HG03342 (cell line): ENCODE results near the gene PPP2CA.
A peak's percentile ranks its signal among the peaks of the same experiment; 100 is the strongest.
"Not testable (repeated sequence)": the region's sequence is repeated elsewhere in the genome, so short reads cannot be mapped to it uniquely, and the experiment has no call there.

Source experiments
- ATAC-seq: cut with Tn5 transposase; IDR thresholded peaks from one replicate; pipeline ENCODE4 v1.9.1; 2021; ENCODE audit warnings: mild to moderate bottlenecking, moderate library complexity; ENCODE audit not compliant: unreplicated experiment

Gene PPP2CA

DNA sequence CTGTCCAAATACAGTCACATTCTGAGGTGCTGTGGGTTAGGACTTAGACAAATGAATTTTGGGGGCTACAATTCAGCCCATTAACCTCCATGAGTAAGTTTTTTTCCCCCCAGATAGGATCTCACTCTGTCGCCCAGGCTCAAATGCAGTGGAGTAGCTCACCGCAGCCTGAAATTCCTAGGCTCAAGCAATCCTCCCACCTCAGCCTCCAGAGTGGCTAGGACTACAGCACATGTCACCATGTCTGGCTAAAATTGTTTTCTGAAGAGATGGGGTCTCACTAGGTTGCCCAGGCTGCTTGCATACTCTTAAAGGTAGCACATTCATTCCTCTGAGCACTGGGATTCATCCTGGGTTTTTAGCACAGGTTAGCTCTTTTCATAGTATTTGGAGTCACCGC lies 22.2 kb downstream of the PPP2CA start:
- ATAC-seq: no peak

DNA sequence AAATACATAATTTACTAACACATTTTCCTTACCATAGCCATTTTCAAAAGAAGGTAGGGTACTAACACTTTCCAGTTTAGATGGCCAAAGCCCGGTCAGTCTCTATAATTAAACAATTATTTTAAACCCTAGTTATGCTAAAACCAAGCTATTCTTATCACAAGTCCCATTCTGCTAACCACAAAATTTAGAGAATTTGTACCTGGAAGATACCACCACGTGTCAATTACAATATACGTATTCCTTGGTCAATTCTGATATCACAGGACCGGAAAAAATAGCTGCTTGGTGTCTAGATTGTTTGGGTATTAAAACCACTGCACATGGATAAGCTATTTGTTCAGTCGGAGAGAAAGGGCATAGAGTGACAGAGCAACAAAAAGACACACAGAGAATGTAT lies 30.2 kb downstream of the PPP2CA start:
- no peak for ATAC-seq

DNA sequence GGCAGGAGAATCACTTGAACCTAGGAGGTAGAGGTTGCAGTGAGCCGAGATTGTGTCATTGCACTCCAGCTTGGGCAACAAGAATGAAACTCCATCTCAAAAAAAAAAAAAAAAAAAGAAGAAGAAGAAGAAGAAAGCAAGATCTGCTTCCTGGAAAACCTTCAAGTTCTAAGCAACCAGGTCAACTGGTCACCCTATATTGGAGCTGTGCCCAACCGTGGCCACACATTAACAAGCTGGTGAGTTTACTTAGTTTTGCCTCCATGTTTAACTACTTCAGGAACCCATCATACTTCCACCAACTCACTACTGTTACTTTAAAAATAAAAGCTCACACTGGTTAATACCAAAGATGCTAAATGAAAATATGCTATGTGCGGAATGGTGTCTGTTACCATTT lies 36.8 kb downstream of the PPP2CA start:
- no peak for ATAC-seq

DNA sequence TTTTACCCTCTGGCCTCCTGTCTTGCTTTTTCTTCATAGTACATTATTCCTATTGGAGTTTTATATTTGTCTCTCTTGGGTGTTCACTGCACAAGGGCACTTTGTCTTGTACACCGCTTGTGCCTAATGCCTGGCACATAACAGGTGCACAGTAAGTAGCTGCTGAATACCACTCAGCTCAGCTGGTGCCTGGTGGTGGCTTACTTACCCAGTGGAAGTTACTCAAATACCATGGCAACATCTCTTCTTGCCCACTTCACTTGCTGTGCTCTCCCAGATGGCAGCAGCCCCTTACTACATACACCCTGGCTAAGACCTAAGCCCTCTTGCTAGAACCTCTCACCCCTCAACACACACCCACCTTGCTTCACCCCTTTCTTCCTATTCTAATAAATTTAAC lies 37.8 kb downstream of the PPP2CA start:
- ATAC-seq: no peak

DNA sequence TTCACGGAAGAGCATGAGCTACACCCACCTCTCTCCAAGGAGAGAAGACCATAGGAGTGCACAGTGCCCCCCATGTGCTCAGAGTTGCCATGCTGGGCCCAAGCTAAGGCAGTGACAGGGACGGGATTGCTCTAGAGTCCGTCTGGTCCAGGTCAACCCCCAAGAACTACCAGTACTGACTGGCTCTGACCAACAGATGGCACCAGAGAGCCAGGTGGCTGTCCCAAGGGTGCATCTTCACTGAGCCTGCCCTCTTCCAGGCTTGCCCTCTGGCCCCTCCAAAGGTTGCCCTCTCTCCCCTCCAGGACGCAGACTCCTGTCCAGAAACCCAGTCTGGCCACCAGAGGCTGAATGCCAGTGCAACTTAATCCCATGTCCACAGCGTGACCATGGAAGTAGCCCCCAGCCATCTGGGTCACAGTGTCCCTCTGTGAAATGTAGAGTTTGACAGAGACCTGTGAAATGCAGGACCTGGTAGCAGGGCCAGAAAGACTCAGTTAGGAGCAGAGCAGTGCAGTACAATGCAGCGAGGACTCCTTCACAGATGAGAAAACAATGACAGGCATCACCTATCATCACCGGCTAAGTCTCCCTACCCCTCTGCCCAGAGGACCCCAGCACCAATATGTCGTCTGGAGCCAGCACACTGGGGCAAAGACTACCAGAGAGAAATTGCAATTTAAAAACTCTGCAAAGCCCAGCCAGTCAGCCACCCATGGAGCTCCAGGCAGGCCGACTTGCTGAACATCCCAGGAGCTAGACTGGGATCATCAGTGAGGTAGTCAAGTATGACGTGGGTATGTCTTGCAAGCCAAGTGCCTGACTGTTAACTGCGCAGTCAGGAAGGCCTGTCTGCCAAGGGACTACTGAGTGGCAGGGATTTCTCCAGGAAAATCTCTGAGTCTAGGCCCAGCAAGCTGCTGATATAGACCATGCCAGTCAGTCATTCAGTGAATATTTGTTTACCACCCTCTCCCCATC lies 41.4 kb downstream of the PPP2CA start:
- peak; percentile 93 for ATAC-seq

DNA sequence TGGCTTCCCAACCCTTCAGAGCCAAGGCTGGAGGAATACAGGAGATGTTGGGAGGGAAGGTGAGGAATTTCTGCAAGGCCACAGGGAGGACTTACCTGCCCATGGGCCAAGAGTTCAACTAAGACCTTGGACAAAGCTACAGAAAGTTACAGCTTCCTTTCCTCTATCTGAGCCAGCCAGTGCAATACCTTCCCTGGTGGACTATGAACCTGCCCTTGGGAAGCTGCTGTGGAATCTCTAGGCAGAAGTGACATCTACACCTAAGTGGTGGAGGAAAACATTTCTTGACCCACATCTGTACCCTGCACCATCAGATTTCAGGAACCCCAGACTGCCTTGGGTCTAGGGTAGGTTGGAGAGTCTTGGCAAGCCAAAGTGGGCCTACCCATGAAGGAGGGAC lies 42.4 kb downstream of the PPP2CA start:
- no peak for ATAC-seq

DNA sequence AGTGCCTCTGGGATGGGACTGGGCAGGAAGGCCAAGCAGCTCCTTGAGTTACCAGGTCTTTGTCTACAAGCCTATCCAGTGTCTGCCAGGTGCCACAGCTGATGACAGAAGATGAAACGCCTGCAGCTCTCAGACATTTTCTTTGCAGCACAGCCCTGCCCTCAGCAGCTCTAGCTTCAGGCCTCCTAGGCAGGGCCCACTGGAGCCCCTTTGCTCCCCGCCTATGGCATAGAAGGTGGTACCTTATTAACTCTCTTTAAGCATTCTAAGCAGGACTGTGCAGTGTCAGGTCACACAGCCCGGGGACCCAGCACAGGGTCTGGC lies 47.8 kb downstream of the PPP2CA start:
- ATAC-seq: no peak

DNA sequence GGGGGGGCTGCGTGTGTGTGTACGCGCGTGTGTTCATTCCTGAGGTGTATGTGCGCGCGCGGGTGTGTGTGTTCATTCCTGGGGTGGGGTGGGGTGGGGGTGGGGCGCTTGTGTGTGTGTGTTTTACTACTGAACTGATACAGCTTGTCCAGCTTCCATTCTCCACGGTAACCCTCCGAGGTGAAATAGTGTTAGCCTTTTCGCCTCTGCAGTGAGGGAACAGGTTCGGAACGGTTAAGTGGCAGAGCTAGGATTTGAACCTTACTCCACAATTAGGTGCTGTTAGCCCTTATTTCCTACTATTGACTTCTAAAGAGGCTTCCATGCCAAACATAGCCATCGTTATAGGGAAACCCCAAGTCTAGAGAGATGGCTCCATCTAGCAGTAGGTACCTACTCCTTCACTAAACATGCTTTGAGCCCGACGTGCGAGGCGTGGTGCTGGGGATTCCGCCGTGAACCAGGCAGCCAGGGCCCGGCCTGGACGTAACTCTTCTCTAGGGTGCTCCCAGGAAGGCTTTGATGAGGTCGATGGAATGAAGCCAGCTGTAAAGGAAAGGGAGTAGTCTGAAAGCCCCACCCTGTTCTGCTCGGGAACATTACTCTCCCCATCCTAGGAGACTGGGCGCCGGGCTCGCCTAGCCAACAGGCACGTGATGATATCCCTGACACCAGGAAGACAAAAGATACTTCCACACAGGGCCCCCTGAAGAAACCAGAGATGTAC lies 48.3 kb downstream of the PPP2CA start:
- ATAC-seq: no peak

DNA sequence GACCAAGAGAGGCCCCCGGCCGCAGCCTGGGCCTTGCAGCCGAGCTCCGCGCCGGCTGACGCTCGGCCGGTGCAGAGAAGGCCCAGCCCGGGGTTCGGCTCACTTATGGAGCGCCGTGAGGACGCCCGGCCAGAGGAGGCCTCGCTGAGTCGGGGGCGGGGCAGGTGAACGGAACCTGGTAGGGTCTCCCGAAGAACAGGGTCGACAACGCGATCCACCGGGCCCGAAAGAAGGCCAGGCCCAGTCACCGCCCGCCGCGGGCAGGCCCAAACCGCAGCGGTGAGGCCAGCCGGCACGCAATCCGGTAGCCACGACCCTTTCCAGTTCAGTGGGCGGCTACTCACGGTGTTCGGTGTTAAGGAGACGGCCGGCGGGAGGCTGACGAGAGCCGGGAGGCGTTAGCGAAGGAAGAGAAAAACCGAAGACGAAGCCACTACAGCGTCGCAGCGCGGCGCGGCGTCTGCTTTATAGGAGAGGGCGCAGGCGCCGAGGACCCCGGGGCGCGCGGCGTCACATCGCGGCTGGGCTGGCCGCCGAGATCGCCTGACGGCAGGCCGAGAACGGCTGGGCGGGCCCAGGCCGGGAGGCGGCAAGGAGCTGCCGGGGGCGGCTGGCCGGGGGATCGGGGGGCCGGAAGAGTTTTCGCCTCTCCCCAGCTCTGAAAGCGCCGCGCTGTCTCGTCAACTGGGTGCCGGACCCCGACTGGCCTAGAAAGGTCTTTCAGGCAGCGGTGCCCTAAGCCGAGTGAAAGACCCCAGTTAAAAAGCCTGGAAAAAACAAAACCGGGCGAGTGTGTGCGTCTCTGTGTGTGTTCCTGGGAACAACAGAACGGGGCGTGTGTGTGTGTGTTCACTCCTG lies 49.1 kb downstream of the PPP2CA start, which contains the start of gene SKP1:
SKP1 (minus strand) TSS at position 440 of the 858 bp plus-strand sequence. CDS start 2,928 bp downstream, outside the sequence.
- ATAC-seq: peak; percentile 80

DNA sequence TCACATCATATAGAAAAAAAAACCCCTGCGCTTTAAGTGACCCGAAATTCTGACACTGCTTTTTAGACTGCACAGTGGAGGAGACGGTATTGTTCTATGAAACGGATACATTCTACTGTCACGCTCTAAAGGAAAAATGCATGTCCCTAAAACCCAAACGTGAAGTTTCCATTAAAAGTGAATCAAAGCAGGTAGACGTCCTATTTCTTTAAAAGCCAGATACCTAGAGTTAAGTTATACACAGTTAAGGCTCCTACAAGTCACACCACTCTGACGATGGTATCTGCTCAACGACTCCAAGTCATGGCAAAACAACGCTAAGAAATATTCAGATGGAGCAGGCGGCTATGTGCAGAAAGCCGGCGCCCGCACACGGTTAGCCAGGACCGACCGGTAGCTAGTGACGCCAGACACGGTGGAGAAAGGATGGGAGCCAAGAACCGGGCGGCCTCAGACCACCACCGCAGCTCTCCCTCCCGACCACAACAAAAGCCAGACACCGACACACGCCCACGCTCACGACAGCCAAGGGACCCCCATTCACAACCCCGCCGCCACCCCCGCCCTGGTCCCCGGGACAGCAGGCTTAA lies 49.9 kb downstream of the PPP2CA start:
- no peak for ATAC-seq

DNA sequence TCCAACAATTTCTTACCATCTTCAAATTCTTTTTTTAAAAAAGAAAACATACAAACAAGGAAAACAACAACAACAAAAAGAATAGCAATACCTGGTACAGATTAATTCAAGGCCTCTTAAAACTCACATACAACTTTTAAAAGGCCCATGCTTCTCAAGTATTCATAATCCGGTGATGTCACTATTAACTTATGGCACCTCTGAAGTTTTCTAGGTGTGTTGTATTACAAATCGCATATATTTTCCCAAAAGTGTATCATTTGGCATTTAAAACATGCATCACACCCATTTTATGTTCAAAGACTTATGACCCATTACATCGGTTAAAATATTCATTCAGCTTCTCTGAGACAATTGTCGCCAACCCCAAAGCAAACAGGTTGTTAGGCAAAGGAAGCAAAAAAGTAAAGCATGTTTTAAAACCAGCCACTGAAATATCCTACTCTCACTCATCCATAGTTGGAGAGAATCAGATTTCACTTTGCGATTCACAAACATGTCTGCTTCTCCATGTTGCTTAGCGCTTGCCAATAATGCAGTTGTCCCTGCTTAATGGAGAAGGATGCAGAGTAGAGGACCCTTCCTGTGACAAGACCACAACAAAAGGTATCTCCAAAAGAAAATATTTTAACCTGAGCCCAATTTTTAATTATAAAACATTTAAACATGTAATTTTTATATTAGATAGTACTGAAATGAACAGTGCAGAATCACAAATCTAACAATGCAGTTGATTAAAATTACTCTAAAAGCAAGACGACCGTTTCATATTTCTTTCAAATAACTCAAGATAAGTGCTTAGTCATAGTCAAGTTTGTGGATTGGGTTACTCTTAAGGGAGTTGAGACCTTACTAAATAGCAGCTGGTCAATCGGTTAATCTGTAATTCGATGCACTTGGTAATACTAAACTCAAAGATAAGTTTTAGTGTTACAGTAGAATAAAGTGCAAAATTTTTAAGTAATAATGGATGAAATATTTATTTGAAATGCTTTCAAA lies 50.7 kb downstream of the PPP2CA start:
- ATAC-seq: no peak

DNA sequence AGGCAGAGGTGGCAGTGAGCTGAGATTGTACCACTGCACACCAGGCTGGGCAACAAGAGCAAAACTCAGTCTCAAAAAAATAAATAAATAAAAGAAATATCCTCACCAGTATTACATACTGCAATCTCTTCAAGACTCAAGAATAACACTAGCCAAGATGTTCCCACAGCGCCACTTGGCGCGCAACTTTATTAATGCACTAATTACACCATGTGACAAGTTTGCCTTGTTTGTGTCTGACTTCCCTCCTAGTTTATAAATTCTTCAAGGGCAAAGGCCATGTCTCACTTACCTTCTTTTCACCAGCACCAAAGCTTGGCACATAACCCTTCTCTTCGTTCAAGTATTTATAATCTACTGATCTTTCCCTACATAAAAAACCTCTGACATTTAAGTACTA lies 53.9 kb downstream of the PPP2CA start:
- no peak for ATAC-seq

DNA sequence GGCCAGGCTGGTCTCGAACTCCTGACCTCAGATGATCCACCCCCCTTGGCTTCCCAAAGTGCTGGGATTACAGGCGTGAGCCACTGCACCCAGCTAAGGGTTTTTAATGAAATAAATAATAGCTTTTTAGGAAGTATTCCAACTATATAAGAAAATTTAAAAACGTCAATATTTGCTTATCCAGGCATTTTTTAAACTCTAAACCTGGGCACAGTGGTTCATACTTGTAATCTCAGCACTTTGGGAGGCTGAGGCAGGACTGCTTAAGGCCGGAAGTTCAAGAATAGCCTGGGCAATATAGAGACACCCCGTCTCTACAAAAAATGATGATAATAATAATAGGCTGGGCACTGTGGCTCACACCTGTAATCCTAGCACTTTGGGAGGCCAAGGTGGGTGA lies 63.3 kb downstream of the PPP2CA start:
- no peak for ATAC-seq

DNA sequence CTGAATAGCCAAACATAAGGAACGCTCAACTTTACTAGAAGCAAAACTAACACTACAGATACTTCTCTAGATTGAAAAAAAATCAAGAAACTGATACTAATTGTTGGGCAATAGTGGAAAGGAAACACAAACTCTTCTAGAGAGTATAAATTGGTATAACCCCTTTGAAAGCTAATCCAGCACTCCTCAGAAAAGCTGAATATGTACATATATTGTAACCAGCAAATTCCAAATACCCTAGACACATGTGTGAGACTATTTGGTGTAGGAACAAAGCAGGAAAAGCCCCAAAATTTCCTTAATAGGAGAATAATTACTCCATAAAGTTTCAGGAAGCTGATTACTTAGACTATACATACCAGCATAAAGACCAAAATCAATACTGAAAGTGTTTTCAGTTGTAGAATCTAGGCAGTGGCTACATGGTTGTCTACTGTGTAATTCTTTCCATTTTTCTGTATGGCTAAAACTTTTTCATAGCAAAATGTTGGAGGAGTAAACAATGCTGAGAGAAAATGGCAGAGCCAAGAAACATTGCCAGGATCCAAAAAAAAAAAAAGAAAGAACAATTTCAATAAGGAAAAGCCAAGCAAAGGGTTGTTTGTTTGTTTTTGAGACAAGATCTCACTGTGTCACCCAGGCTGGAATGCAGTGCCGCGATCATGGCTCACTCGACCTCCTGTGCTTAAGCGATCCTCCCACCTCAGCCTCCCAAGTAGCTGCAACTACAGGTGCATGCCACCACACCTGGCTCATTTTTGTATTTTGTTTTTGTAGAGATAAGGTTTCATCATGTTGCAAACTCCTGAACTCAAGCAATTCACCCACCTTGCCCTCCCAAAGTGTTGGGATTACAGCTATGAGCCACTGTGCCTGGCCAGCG lies 64.1 kb downstream of the PPP2CA start:
- no peak for ATAC-seq

DNA sequence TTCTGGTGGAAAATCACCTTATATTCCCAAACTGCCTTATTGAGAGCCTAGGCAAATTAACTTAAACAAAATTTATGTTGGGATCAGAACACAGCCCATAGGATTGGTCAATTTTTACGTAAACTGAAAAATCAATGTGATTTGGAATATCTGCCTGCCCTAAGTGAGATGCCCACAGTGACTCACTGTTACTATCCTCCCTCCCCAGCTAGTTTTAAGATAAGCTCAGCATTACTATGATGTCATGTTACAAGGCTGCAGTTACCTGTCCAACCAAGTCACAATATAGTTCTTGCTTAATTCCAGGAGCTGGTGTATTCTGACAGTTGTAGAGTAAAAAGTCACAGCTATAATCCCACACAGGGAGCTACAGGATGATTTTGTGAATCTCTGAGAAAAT lies 72.2 kb downstream of the PPP2CA start:
- ATAC-seq: no peak

DNA sequence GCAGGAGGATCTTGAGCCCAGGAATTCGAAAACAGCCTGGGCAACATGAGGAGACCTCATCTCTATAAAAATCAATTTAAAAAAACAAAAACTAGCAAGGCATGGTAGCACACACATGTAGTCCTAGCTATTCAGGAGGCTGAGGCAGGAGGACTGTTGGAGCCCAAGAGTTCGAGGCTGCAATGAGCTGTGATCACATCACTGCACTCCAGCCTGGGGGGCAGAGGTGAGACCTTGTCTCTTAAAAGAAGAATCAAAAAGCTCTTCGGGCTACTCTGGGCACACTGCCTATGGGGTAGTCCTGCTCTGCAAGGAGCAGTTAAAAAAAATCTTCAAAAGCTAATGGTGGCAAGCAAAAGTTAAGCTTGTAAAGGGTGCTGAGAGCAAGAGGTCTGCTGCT lies 72.6 kb downstream of the PPP2CA start:
- ATAC-seq: no peak

DNA sequence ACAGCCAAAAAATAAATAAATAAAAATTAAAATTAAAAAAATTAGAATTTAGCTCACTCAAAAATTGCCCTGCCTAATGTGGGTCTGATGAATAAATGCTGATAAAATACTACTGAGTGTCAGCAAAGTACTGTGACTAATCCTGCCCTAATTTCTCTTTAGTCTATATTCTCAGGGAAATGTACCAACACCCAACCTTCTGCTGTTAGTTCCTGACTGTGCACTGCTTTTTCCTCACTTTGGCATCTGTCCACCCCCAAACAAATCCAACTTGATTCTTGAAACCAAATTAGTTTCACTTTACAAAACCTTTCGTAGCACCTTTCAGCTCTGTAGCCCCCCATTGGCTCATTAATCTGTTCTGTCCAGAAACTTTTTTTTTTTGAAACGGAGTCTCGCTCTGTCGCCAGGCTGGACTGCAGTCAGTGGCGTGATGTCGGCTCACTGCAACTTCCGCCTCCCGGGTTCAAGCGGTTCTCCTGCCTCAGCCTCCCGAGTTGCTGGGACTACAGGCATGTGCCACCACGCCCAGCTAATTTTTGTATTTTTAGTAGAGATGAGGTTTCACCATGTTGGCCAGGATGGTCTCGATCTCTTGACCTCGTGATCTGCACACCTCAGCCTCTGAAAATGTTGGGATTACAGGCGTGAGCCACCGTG lies 73.6 kb downstream of the PPP2CA start:
- not testable (repeated sequence) for ATAC-seq

DNA sequence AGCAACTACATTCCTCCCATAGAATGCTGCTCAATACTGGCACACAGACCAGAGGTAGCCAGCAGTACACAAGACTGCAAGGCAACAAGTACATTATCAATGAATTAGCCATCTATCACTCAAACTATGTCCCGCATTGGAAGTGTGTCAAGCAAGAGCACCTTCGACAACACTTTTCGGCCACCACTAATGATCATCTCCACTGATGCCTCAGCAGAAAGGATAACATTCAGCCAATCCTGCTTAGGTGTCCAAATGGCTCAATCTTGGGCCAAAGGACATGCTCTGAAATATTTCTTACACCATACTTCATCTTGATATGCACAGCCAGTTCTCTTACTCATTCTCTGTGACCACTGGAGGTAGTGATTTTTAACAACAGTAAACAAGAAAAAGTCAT lies 74.2 kb downstream of the PPP2CA start:
- no peak for ATAC-seq
